Pancreas (tissue), 10 donors: ENCODE data around the gene XCR1. TPM values are rescaled to one million over a fixed set of nuclear protein-coding genes. Genes with fewer than 3 reads are reported as not detected.

Experiments used
- ATAC-seq, 4 donors: fragments of 200-7000 bp; cut with Tn5 transposase; one replicate each; pipeline versions ENCODE4 v1.8.0 to v1.9.1; 2020; ENCODE audit warnings: mild to moderate bottlenecking in 4 of 4, moderate library complexity in 4 of 4
- DNase-seq, 6 donors: peaks; one replicate each; pipeline ENCODE4 v3.0.0-alpha.2; 2020
- FAIRE-seq: peaks from 2 replicates; lab custom pipeline; 2012; peaks lifted over from hg19 to GRCh38; lab: Jason Lieb, UNC
- H3K27ac ChIP-seq, 4 donors: fragments of 200-600 bp; sonication (generic); 1 replicate in 3 of 4; 2 replicates in 1 of 4; pipeline versions ENCODE4 v1.5.0 to v1.8.0; 2020
- H3K27me3 ChIP-seq, 4 donors: fragments of 200-600 bp; one replicate each; pipeline ENCODE4 v1.8.0; 2021
- H3K36me3 ChIP-seq, 3 donors: fragments of 200-600 bp; sonication (generic) in 1 of 3; one replicate each; pipeline versions ENCODE4 v1.5.0 to v1.8.0; 2020 to 2021
- H3K4me1 ChIP-seq, 3 donors: fragments of 200-600 bp; one replicate each; pipeline ENCODE4 v1.8.0; 2021
- H3K4me3 ChIP-seq, 4 donors: fragments of 200-600 bp; sonication (generic) in 2 of 4; one replicate each; pipeline versions ENCODE4 v1.5.0 to v1.8.0; 2020 to 2021
- H3K9me3 ChIP-seq, 4 donors: fragments of 200-600 bp; one replicate each; pipeline ENCODE4 v1.8.0; 2021
- CTCF ChIP-seq, 4 donors: fragments of 200-600 bp; sonication (generic) in 3 of 4; IDR thresholded peaks; one replicate each; pipeline versions ENCODE4 v1.5.0 to v1.8.0; 2021; ENCODE audit warnings: antibody characterized with exemption in 4 of 4
- WGBS, 2 donors: extraction: QIAGEN DNeasy Blood & Tissue Kit; methylation state at CpG; one replicate each; pipeline ENCODE4 v1.1.7; 2013; 5-methylcytosine and 5-hydroxymethylcytosine counted together
- intact Hi-C, 3 donors: fragments of 100-400 bp; cut with DNase I; formaldehyde crosslinking; loops; one replicate each; pipeline versions ENCODE4 v1.11.1 to v1.14.2; 2022
- polyA plus RNA-seq, 2 donors: library from polyadenylated mRNA; stranded (reverse); fragments of 200-250 nt; gene quantifications; one replicate each; pipeline ENCODE4 v1.2.3, GENCODE V29; 2013
- total RNA-seq, 6 donors: library from RNA; stranded (reverse); fragmentation: NEBNext Ultra II Directional in 4 of 6; extraction: Animal tissue kit (Norgen Biotek cat#: 25700) in 4 of 6; gene quantifications; one replicate each; pipeline versions ENCODE4 v1.2.1 to v1.2.4, GENCODE V29; 2021 to 2023
- donor health status: healthy with polysubstance abuse.
- donor health status: DM: no; HTN: no; CAD: no; lungs with moderate emphysema.
- donor health status: DM: no; HTN: no; CAD: no.
- donor health status: control.
- donor health status: control.
- donor health status: Bipolar disorder and iron deficiency.
- donor health status: DM: yes; HTN: yes; CAD: no.
- donor health status: DM: no; HTN: no; CAD: no.
- donor health status: DM: no; HTN: no; CAD: no.
- donor health status: DM: yes; HTN: yes; CAD: no.

XCR1 gene
- total and polyA plus RNA-seq, 8 donors: 0.04 to 0.31 (median 0.20) TPM; not detected in 4

- ATAC-seq (no peak), DNase-seq (no peak), FAIRE-seq (no peak)
- Histone ChIP-seq H3K4me1 (no peaks in the 10 kb centered on the region), H3K27ac (no peak overlapping the region), H3K36me3 (no peaks in the 10 kb centered on the region), H3K27me3 (peaks cover 0 to 9% (median 0%) of the 10 kb centered on the region in 4 donors), H3K9me3 (no peaks in the 10 kb centered on the region), H3K4me3 (no peak overlapping the region)
- intact Hi-C loops: no loop called here
- no peak for TF ChIP-seq CTCF (IDR thresholded peaks at IDR 0.05)
- WGBS, 2 donors: 67 to 71% methylated on average over 1 of the region's 1 CpG
Observed at GRCh38 chr3:46070595-46071093, 43.4 kb upstream of the XCR1 start.

DNA sequence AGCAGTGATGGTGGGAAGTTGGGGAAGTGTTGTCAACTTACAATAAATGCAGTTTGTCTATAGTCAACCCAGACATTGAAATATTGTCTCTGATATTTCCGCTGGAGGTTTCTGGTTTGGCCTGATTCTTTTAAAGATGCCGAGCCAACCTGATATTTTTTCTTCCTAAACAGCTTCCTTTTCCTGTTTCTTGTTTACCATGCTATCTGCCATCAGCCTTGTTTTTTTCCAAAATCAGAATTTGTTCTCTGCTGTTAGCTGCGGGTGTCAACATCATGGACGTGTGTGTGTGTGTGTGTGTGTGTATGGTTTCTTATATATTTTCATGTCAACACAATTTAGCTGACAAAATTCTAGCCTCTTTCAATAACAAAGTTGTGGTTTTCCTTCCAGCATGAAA is 41.2 kb upstream of the XCR1 start:
- Histone ChIP-seq H3K4me3 (no peak overlapping the region), H3K27ac (no peak overlapping the region)
- no peak for ATAC-seq

GRCh38 chr3:46067401-46067800 is 40.1 kb upstream of the XCR1 start:
- H3K4me3 ChIP-seq: no peak overlapping the region
- H3K27ac ChIP-seq: no peak overlapping the region
- no peaks in the 10 kb centered on the region for H3K36me3 ChIP-seq
- peaks cover 0 to 9% (median 0%) of the 10 kb centered on the region in 4 donors for H3K27me3 ChIP-seq
- intact Hi-C loops: no loop called here
- H3K4me1 ChIP-seq: no peaks in the 10 kb centered on the region
- ATAC-seq (no peak), DNase-seq (no peak), FAIRE-seq (no peak)
- H3K9me3 ChIP-seq: no peaks in the 10 kb centered on the region
- TF ChIP-seq CTCF (IDR thresholded peaks at IDR 0.05): no peak

More for the DNA sequence above, 41.2 kb upstream of the XCR1 start:
- H3K27me3 ChIP-seq: peaks cover 0 to 9% (median 0%) of the 10 kb centered on the region in 4 donors
- FAIRE-seq: no peak
- no peak for DNase-seq
- H3K4me1 ChIP-seq: no peaks in the 10 kb centered on the region
- WGBS, 2 donors: 83 to 85% methylated on average over 4 of the region's 4 CpGs
- H3K9me3 ChIP-seq: no peaks in the 10 kb centered on the region
- intact Hi-C loops: no loop called here
- H3K36me3 ChIP-seq: no peaks in the 10 kb centered on the region
- no peak for TF ChIP-seq CTCF (IDR thresholded peaks at IDR 0.05)

DNA sequence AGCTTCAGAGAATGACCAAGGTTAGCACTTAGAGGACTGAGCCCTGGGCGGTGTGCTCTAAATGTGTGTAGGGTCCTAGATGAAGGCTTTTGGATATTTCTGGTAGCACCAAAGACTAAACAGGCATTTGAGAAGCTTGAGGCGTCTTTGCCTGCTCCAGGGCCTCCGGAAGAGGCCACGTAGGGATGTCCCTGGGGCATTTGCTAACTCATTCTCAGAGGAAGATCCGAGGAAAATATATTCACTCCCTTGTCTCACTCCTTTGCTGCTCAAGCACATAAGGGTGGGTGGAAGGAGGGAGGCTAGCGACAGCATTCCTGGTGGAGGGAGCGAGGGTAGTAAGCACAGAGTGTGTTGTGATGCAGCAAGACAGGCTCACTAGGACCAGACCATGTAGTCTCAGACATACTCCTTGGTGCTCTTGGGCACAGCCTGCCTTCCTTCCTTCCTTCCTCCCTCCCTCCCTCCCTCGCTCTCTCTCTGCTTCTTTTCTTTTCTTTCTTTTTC is 38.5 kb upstream of the XCR1 start:
- intact Hi-C loops: no loop called here
- DNase-seq: no peak
- Histone ChIP-seq H3K36me3 (no peaks in the 10 kb centered on the region), H3K4me3 (no peak overlapping the region), H3K27ac (no peak overlapping the region), H3K27me3 (peaks cover 0 to under 1% (median 0%) of the 10 kb centered on the region in 4 donors), H3K4me1 (no peaks in the 10 kb centered on the region), H3K9me3 (no peaks in the 10 kb centered on the region)
- 83 to 85% methylated on average over 8 of the region's 8 CpGs for WGBS, 2 donors
- no peak for ATAC-seq
- no peak for FAIRE-seq
- TF ChIP-seq CTCF (IDR thresholded peaks at IDR 0.05): no peak

DNA sequence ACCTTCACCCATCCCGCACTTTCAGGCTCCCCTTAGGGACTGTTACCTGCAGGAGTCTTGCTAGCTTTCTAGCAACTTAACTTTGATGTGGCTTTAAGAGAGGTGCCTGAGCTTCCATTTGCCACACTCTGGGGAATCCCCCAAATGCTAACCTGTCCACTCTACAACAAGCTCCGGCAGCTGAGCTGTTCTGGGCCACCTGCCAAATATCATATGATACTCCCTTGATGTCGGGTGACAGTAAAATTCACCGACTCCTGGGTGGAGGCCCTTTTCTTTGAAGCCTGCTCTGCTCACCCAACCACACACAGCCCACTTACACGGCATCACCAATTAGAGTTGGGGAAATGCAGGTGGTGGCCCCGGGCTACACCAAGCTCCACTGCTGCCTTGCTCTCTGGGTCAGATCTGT is 38.0 kb upstream of the XCR1 start:
- H3K27me3 ChIP-seq: no peaks in the 10 kb centered on the region
- H3K9me3 ChIP-seq: no peaks in the 10 kb centered on the region
- no peak overlapping the region for H3K4me3 ChIP-seq
- TF ChIP-seq CTCF (IDR thresholded peaks at IDR 0.05): no peak
- no peaks in the 10 kb centered on the region for H3K36me3 ChIP-seq
- intact Hi-C loops: no loop called here
- H3K4me1 ChIP-seq: no peaks in the 10 kb centered on the region
- FAIRE-seq: no peak
- peak in 3 of 4 donors; percentile 72 to 82 (median 76) for ATAC-seq
- no peak overlapping the region for H3K27ac ChIP-seq
- 19 to 22% methylated on average over 6 of the region's 6 CpGs for WGBS, 2 donors
- DNase-seq: peak in 3 of 6 donors; percentile 9 to 29 (median 10)
